Gastroesophageal sphincter (tissue), 3 donors: ENCODE data around the gene CCL2.

Source experiments
- POLR2A ChIP-seq, 2 donors: fragments of 450-650 bp; IDR thresholded peaks; one replicate each; pipeline ENCODE4 v1.6.1; 2017; ENCODE audit warnings: antibody characterized with exemption in 2 of 2, mild to moderate bottlenecking in 2 of 2, moderate library complexity in 1 of 2
- POLR2AphosphoS5 ChIP-seq: sonication (generic); formaldehyde crosslinking; IDR thresholded peaks from one replicate; pipeline ENCODE4 v1.6.1; 2017; ENCODE audit warnings: antibody characterized with exemption
- TF ChIP-seq, protein P1 (sequence below), 4 experiments: fragments of 200-600 bp in 2 of 4; fragments of 450-650 bp in 2 of 4; sonication (generic) in 1 of 4; IDR thresholded peaks; one replicate each; pipeline ENCODE4 v1.5.1; 2017 to 2019; ENCODE audit warnings: antibody characterized with exemption in 4 of 4, mild to moderate bottlenecking in 2 of 4, moderate library complexity in 2 of 4

GRCh38 chr17:34207572-34207971, 47.5 kb upstream of the CCL2 start:
- TF ChIP-seq POLR2A (IDR thresholded peaks at IDR 0.05) (no peak), POLR2AphosphoS5 (no peak)
- TF ChIP-seq, protein P1, sequence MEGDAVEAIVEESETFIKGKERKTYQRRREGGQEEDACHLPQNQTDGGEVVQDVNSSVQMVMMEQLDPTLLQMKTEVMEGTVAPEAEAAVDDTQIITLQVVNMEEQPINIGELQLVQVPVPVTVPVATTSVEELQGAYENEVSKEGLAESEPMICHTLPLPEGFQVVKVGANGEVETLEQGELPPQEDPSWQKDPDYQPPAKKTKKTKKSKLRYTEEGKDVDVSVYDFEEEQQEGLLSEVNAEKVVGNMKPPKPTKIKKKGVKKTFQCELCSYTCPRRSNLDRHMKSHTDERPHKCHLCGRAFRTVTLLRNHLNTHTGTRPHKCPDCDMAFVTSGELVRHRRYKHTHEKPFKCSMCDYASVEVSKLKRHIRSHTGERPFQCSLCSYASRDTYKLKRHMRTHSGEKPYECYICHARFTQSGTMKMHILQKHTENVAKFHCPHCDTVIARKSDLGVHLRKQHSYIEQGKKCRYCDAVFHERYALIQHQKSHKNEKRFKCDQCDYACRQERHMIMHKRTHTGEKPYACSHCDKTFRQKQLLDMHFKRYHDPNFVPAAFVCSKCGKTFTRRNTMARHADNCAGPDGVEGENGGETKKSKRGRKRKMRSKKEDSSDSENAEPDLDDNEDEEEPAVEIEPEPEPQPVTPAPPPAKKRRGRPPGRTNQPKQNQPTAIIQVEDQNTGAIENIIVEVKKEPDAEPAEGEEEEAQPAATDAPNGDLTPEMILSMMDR (IDR thresholded peaks at IDR 0.05): no peak
